Keratinocyte (primary cell): ENCODE results near the gene DSTN. TPM values are rescaled to one million over a fixed set of nuclear protein-coding genes. Genes with fewer than 3 reads are reported as not detected.

Experiments
- DNase-seq: peaks from one replicate; pipeline ENCODE4 v3.0.0-alpha.2; 2011; ENCODE audit warnings: low read depth, missing footprints, low spot score
- FAIRE-seq: peaks from 2 replicates; lab custom pipeline; 2011; peaks lifted over from hg19 to GRCh38; lab: Jason Lieb, UNC
- H2AFZ ChIP-seq: 2 replicates; pipeline ENCODE4 v1.6.0; 2012; ENCODE audit warnings: low read length, control low read depth, inconsistent platforms; ENCODE audit not compliant: control insufficient read depth
- H3K27ac ChIP-seq: 2 replicates; pipeline ENCODE4 v1.5.1; 2011; ENCODE audit warnings: low read length; ENCODE audit not compliant: control insufficient read depth, insufficient read depth
- H3K27me3 ChIP-seq: 3 replicates; pipeline ENCODE4 v1.6.0; 2011; ENCODE audit warnings: low read length; ENCODE audit not compliant: control insufficient read depth, insufficient read depth; ENCODE audit errors: extremely low read depth
- H3K36me3 ChIP-seq, 2 experiments: 2 replicates in 1 of 2; 3 replicates in 1 of 2; pipeline ENCODE4 v1.5.1; 2011; ENCODE audit warnings: low read length in 2 of 2, mild to moderate bottlenecking in 1 of 2; ENCODE audit not compliant: control insufficient read depth in 2 of 2, insufficient read depth in 2 of 2; ENCODE audit errors: extremely low read depth in 1 of 2
- H3K4me1 ChIP-seq: 3 replicates; pipeline ENCODE4 v1.5.1; 2011; ENCODE audit warnings: low read length; ENCODE audit not compliant: control insufficient read depth, insufficient read depth; ENCODE audit errors: extremely low read depth
- H3K4me2 ChIP-seq: 3 replicates; pipeline ENCODE4 v1.6.0; 2011; ENCODE audit warnings: low read depth, low read length; ENCODE audit not compliant: control insufficient read depth, insufficient read depth; ENCODE audit errors: extremely low read depth
- H3K4me3 ChIP-seq, 3 experiments: fragments of 200-600 bp in 1 of 3; sonication (generic) in 1 of 3; 2 replicates in 2 of 3; 3 replicates in 1 of 3; pipeline ENCODE4 v1.5.1; 2011 to 2016; ENCODE audit warnings: low read length in 3 of 3, mild to moderate bottlenecking in 3 of 3, control low read depth in 2 of 3, inconsistent platforms in 1 of 3, low read depth in 1 of 3, mixed read lengths in 1 of 3, mixed run types in 1 of 3, moderate library complexity in 1 of 3; ENCODE audit not compliant: control insufficient read depth in 2 of 3, insufficient read depth in 2 of 3; ENCODE audit errors: extremely low read depth in 1 of 3
- H3K79me2 ChIP-seq: 2 replicates; pipeline ENCODE4 v1.6.0; 2012; ENCODE audit warnings: low read length; ENCODE audit not compliant: control insufficient read depth, insufficient read depth
- H3K9ac ChIP-seq: 3 replicates; pipeline ENCODE4 v1.6.0; 2011; ENCODE audit warnings: low read length; ENCODE audit not compliant: control insufficient read depth, insufficient read depth; ENCODE audit errors: extremely low read depth
- H3K9me1 ChIP-seq: 3 replicates; pipeline ENCODE4 v1.6.0; 2011; ENCODE audit warnings: low read length; ENCODE audit not compliant: control insufficient read depth, insufficient read depth; ENCODE audit errors: extremely low read depth
- H3K9me3 ChIP-seq: 2 replicates; pipeline ENCODE4 v1.5.1; 2012; ENCODE audit warnings: low read depth, low read length; ENCODE audit not compliant: control insufficient read depth
- H4K20me1 ChIP-seq: 3 replicates; pipeline ENCODE4 v1.6.0; 2011; ENCODE audit warnings: low read length; ENCODE audit not compliant: control insufficient read depth, insufficient read depth; ENCODE audit errors: extremely low read depth
- EZH2 ChIP-seq: IDR thresholded peaks from one replicate; pipeline ENCODE4 v1.6.1; 2012; ENCODE audit warnings: inconsistent platforms, mild to moderate bottlenecking, low read length, moderate library complexity
- dilution Hi-C: fragments of 300-500 bp; cut with MboI; formaldehyde crosslinking; loops from one replicate; pipeline ENCODE4 v1.7.0; 2020; ENCODE audit warnings: low sequenced_read_pairs; ENCODE audit not compliant: extremely low pct_ligation_motif_present
- polyA plus RNA-seq, 5 experiments: library from polyadenylated mRNA; depleted of rRNA in 3 of 5; stranded (reverse) in 3 of 5; stranded (forward) in 1 of 5; unstranded in 1 of 5; fragments of >200 nt; gene quantifications; 1 replicate in 1 of 5; 2 replicates in 3 of 5; 3 replicates in 1 of 5; pipeline versions ENCODE4 v1.2.1 to v1.2.3, GENCODE V29; 2011 to 2012; ENCODE audit warnings: missing spikeins in 2 of 5, low read depth in 1 of 5, low replicate concordance in 1 of 5
- TF ChIP-seq, protein P1 (sequence below), 3 experiments: IDR thresholded peaks in 1 of 3; conservative IDR thresholded peaks in 1 of 3; optimal IDR thresholded peaks in 1 of 3; 2 replicates in 2 of 3; 3 replicates in 1 of 3; pipeline versions ENCODE3 to v1.5.1; 2011; ENCODE audit warnings: low read length in 3 of 3, mild to moderate bottlenecking in 3 of 3, moderate library complexity in 2 of 3, control low read depth in 1 of 3, inconsistent platforms in 1 of 3; ENCODE audit not compliant: insufficient read depth in 2 of 3; ENCODE audit errors: extremely low read depth in 1 of 3

DSTN gene
- polyA plus RNA-seq, 1 donor (not counting 4 experiments of a cell fraction or from before 2014, with no cell fraction given), result 288 TPM

DNA sequence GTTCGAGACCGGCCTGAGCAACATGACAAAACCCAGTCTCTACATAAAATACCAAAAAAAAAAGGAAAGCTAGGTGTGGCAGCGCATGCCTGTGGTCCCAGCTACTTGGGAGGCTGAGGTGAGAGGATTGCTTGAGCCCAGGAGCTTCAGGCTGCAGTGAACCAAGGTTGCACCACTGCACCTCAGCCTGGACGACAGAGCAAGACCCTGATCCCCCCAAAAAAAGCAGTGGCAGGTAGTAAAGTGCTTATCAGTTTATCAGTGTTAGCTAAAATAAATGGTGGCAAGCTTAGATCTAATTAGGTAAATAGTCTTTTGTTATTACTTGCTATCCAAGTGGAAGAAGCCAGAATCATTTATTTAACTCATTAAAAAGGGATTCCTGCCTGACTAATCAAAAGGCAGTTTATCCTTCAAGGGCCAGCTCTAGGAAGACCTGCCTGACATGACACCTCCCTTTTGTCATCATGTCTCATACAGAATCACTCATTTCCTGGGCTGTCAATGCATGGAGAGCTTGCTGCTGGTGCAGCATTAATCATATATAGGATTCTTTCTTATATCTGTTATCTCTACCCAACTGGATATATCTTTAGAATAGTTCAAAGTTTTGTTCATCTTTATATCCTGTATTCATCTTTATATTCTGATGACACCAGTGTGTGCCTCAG lies 9.6 kb downstream of the DSTN start:
- Histone ChIP-seq H3K9ac (no peak overlapping the region), H3K4me1 (peaks cover 27% of the 10 kb centered on the region), H3K27me3 (no peaks in the 10 kb centered on the region), H3K4me2 (no peak overlapping the region), H3K4me3 (no peak overlapping the region), H3K9me1 (no peaks in the 10 kb centered on the region), H3K9me3 (no peaks in the 10 kb centered on the region), H3K27ac (no peak overlapping the region), H4K20me1 (peaks cover 22% of the 10 kb centered on the region), H3K36me3 (peaks cover 0 to 2% of the 10 kb centered on the region in 2 experiments), H2AFZ (no peak overlapping the region), H3K79me2 (peaks cover 97% of the 10 kb centered on the region)
- DNase-seq (no peak), FAIRE-seq (peak; percentile 29)
- dilution Hi-C loops, result no loop called here
- TF ChIP-seq, protein P1, sequence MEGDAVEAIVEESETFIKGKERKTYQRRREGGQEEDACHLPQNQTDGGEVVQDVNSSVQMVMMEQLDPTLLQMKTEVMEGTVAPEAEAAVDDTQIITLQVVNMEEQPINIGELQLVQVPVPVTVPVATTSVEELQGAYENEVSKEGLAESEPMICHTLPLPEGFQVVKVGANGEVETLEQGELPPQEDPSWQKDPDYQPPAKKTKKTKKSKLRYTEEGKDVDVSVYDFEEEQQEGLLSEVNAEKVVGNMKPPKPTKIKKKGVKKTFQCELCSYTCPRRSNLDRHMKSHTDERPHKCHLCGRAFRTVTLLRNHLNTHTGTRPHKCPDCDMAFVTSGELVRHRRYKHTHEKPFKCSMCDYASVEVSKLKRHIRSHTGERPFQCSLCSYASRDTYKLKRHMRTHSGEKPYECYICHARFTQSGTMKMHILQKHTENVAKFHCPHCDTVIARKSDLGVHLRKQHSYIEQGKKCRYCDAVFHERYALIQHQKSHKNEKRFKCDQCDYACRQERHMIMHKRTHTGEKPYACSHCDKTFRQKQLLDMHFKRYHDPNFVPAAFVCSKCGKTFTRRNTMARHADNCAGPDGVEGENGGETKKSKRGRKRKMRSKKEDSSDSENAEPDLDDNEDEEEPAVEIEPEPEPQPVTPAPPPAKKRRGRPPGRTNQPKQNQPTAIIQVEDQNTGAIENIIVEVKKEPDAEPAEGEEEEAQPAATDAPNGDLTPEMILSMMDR (optimal IDR thresholded peaks at IDR 0.05 in 1 of 3, IDR thresholded peaks at IDR 0.05 in 1 of 3, conservative IDR thresholded peaks at IDR 0.05 in 1 of 3; ENCODE audit: extremely low read depth in 1 of 3, insufficient read depth in 2 of 3, low read length in 3 of 3), result no peak
- no peak for TF ChIP-seq EZH2

DNA sequence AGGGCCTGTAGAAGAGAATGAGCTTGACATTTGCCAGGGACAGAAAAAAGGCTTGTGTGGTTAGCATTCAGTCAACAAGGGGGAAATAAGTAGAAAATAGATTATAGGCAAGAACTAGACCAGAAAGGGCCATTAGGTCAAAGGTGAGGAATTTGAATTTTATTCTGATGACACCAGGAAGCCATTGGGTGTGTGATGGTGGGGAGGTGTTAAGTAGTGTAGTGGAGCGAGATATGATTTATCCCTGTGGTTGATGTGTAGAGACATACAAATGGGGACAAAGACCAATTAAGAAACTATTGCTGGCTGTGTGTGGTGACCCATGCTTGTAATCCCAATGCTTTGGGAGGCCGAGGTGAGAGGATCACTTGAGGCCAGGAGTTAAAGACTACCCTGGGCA lies 11.0 kb downstream of the DSTN start:
- Histone ChIP-seq H3K9me1 (no peaks in the 10 kb centered on the region), H3K4me1 (peaks cover 25% of the 10 kb centered on the region), H3K79me2 (peaks cover 97% of the 10 kb centered on the region), H3K36me3 (peaks cover 0 to 2% of the 10 kb centered on the region in 2 experiments), H3K27ac (no peak overlapping the region), H3K9ac (no peak overlapping the region), H3K9me3 (no peaks in the 10 kb centered on the region), H4K20me1 (peaks cover 18% of the 10 kb centered on the region), H3K27me3 (no peaks in the 10 kb centered on the region), H2AFZ (no peak overlapping the region), H3K4me3 (no peak overlapping the region), H3K4me2 (no peak overlapping the region)
- FAIRE-seq (peak; percentile 71), DNase-seq (no peak)
- TF ChIP-seq, protein P1 (optimal IDR thresholded peaks at IDR 0.05 in 1 of 3, IDR thresholded peaks at IDR 0.05 in 1 of 3, conservative IDR thresholded peaks at IDR 0.05 in 1 of 3; ENCODE audit: extremely low read depth in 1 of 3, insufficient read depth in 2 of 3, low read length in 3 of 3), result no peak
- TF ChIP-seq EZH2, result no peak
- dilution Hi-C loops, result no loop called here
